GM12864 (cell line): ENCODE measurements around the gene A4GALT.

Experiments used
- DNase-seq: peaks from one replicate; pipeline ENCODE4 v3.0.0-alpha.2; 2011; ENCODE audit warnings: low read depth
- H3K4me3 ChIP-seq: 2 replicates; pipeline ENCODE4 v1.5.1; 2011; ENCODE audit warnings: mild to moderate bottlenecking, low read depth, low read length, control low read depth
- TF ChIP-seq, protein P1 (sequence below): IDR thresholded peaks from 2 replicates; pipeline ENCODE4 v1.5.1; 2011; ENCODE audit warnings: low read depth, mild to moderate bottlenecking, moderate library complexity, low read length, control low read depth, inconsistent platforms; ENCODE audit errors: missing control alignments

The A4GALT gene

DNA sequence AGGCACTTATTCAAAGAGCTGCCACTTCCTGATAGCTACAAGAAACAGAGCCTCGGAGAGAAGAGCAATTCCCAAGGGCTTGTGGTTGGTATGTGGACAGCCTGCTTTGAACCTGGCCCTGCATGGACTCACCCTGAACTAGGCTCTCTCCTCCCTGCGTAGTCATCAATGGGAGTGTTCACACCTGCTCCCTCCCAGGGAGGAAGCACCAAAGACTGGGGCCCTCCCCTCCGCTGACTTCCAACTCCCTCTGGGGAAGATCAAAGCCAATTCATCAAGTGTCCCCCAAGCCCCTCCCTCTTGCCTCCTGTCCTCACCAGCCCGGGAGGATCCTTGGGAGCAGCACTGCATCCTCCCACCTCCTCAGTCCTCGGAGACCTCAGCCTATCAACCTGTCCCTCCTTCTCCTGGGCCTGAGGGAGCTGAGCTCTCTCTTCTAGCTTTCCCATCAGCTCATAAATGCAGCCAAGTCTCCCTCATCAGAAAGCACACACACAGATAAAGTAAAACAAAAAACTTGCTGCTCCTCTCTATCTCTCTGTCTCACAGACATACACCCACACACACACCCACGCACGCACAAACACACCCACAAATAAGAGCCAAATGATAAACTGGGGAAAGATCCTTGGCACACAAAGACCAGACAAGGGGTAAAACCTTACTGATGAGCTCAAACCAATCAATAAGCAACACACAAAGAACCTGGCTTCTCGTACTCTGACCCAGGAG lies 3.3 kb downstream of the A4GALT start:
- no peak overlapping the region for H3K4me3 ChIP-seq
- no peak for DNase-seq

DNA sequence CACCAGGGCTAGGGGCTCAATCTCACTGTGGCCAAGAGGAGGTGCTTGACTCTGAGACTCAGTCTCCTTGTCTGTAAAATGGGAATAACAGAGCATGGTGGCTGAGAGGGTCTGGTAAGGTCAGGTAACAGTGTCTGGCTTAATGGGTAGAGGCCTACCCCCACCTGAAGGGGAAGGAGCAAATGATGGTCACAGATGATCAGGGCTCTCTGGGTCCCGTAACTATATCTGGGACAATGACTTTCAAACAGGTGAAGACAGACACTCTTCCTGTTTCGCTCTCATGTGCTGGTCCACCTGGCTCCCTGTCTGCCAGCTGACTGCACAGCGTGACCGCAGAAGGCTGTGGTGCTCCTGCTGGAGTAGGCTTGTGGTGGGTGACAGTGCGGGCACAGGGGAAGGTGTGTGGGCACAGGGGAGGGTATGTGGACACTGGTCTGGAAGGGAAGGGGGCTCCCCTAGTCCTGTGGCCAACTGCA lies 4.0 kb downstream of the A4GALT start:
- TF ChIP-seq, protein P1, sequence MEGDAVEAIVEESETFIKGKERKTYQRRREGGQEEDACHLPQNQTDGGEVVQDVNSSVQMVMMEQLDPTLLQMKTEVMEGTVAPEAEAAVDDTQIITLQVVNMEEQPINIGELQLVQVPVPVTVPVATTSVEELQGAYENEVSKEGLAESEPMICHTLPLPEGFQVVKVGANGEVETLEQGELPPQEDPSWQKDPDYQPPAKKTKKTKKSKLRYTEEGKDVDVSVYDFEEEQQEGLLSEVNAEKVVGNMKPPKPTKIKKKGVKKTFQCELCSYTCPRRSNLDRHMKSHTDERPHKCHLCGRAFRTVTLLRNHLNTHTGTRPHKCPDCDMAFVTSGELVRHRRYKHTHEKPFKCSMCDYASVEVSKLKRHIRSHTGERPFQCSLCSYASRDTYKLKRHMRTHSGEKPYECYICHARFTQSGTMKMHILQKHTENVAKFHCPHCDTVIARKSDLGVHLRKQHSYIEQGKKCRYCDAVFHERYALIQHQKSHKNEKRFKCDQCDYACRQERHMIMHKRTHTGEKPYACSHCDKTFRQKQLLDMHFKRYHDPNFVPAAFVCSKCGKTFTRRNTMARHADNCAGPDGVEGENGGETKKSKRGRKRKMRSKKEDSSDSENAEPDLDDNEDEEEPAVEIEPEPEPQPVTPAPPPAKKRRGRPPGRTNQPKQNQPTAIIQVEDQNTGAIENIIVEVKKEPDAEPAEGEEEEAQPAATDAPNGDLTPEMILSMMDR = no peak
- H3K4me3 ChIP-seq = no peak overlapping the region

More for the DNA sequence above, 3.3 kb downstream of the A4GALT start:
- TF ChIP-seq, protein P1 = no peak

DNA sequence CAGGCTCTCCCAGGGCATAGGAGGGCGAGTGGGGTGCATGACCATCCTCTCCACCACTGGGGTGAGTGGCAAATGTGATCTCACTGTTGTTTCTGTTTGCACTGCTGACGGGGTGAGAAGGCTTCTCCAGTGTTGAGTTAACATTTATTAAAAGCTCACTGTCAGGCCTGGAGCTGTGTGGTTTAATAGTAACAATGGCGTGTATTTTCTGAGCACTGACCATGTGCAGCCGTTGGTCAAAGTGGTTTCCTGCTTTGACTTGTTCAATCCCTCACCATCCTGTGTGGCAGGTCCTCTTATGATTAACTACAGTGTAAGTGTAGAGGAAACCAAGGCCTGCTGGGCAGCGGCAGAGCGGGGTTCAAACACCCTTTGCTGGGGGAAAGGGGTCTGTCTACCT lies 4.4 kb downstream of the A4GALT start:
- H3K4me3 ChIP-seq = no peak overlapping the region
- no peak for DNase-seq
- TF ChIP-seq, protein P1 = no peak

More for the DNA sequence above, 4.0 kb downstream of the A4GALT start:
- peak; percentile 61 for DNase-seq

DNA sequence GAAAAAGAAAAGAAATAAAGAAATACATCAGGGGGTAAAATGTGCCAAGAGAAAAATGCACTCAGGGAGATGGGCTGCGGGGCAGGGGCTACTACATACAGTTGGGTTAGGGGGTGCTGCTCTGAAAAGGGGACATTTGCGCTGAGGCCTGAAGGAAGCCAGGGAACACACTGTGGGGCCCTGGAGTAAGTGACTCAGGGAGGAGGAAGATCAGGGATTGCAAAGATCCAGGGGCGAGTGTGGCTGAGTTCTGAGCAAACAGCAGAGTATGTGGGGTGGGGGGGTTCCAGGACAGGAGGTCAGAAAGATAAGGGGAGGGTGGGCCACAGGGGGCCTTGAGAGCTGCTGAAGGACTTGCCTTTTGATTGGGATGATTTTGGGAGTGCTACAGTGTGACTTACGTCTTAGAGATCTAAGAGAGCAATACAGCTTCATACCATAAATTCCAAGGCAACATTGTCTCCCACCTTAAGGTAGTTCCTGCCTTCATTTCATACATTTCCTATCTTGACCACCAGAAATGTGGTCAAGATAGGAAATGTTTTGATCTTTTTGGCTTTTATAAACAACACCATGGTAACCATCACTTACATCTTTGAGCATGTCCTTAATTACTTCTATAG lies 5.8 kb downstream of the A4GALT start:
- no peak overlapping the region for H3K4me3 ChIP-seq
- TF ChIP-seq, protein P1 = no peak
- no peak for DNase-seq

DNA sequence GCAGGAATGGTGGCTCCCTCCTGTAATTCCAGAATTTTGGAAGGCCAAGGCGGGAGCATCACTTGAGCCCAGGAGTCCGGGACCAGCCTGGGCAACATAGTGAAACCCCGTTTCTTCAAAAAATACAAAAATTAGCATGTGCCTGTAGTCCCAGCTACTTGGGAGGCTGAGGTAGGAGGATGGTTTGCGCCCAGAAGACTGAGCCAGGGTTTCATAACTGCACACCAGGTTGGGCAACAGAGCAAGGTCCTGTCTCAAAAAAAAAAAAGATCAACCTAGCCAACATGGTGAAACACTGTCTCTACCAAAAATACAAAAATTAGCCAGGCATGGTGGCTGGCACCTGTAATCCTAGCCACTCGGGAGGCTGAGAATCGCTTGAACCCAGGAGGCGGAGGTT lies 6.4 kb downstream of the A4GALT start:
- H3K4me3 ChIP-seq = no peak overlapping the region
- no peak for DNase-seq
- TF ChIP-seq, protein P1 = no peak

DNA sequence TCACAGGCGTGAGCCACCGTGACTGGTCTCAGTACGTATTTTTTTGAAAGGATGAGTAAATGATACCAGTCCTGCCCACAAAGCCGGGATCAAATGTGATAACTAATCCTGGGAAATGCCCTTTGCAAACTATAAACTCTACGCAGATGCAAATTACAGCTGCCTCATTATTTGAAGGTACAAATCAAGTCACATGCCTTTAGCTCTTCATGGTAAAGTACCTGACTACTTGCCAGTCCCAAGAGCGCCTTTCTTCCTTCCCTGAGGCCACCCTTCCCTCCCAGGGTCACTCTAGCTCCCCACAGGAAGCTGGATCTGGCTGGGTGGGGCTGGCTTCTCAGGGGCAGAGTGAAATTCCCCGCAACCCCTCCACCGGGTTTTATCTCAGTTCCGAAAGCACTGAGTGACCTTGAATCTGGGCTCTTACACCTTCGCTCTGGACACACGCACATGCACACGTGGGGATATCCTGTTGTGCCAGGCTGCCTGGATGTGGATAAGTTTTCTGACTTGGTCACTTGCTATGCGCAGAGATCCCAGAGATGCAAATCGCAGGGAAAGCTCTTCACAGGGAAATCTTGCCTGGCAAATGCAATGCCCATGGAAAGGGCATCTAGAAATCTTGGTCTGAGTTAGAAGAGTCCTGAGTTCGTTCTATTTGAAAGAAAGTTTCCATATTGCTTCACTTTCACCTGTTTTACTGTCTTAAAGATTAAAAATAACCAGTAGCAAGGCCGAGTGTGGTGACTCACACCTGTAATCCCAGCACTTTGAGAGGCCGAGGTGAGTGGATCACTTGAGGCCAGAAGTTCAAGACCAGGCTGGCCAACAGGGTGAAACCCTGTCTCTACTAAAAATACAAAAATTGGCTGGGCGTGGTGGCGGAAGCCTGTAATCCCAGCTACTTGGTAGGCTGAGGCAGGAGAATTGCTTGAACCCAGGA lies 8.5 kb downstream of the A4GALT start:
- DNase-seq = no peak
- TF ChIP-seq, protein P1 = no peak
- no peak overlapping the region for H3K4me3 ChIP-seq
